Effector memory CD4-positive, alpha-beta T cell (primary cell): ENCODE results near the gene RHOBTB1.

ENCODE experiments used
- DNase-seq, 3 donors: peaks; one replicate each; pipeline ENCODE4 v3.0.0-alpha.2; 2020
- H3K27ac ChIP-seq: 2 replicates; pipeline ENCODE4 v1.7.0; 2013; ENCODE audit warnings: mild to moderate bottlenecking, low read length, moderate library complexity; ENCODE audit not compliant: insufficient read depth, poor library complexity, severe bottlenecking
- H3K27me3 ChIP-seq: replicated peaks from 2 replicates; pipeline ENCODE4 v1.7.0; 2013; ENCODE audit warnings: mild to moderate bottlenecking, low read length; ENCODE audit not compliant: insufficient read depth, control insufficient read depth, poor library complexity, severe bottlenecking
- H3K36me3 ChIP-seq: 2 replicates; pipeline ENCODE4 v1.7.0; 2013; ENCODE audit warnings: mild to moderate bottlenecking, low read length, moderate library complexity; ENCODE audit not compliant: control insufficient read depth, insufficient read depth
- H3K4me1 ChIP-seq: 2 replicates; pipeline ENCODE4 v1.7.0; 2013; ENCODE audit warnings: low read length, mild to moderate bottlenecking; ENCODE audit not compliant: control insufficient read depth, insufficient read depth, poor library complexity, severe bottlenecking
- H3K4me3 ChIP-seq: 2 replicates; pipeline ENCODE4 v1.7.0; 2013; ENCODE audit warnings: low read length, low read depth, mild to moderate bottlenecking; ENCODE audit not compliant: insufficient read depth, poor library complexity, severe bottlenecking
- H3K9me3 ChIP-seq: 2 replicates; pipeline ENCODE4 v1.7.0; 2013; ENCODE audit warnings: mild to moderate bottlenecking, low read length, moderate library complexity; ENCODE audit not compliant: control insufficient read depth

Gene RHOBTB1

GRCh38 chr10:60873758-60874157, 70.2 kb downstream of the RHOBTB1 start:
- Histone ChIP-seq H3K27me3 (no peaks in the 10 kb centered on the region), H3K4me3 (no peak overlapping the region), H3K36me3 (no peaks in the 10 kb centered on the region), H3K27ac (no peak overlapping the region), H3K4me1 (no peaks in the 10 kb centered on the region), H3K9me3 (no peaks in the 10 kb centered on the region)
- no peak for DNase-seq

- no peak for DNase-seq
- H3K36me3 ChIP-seq = no peaks in the 10 kb centered on the region
- H3K27ac ChIP-seq = no peak overlapping the region
- H3K9me3 ChIP-seq = no peaks in the 10 kb centered on the region
- H3K4me3 ChIP-seq = no peak overlapping the region
- H3K27me3 ChIP-seq = no peaks in the 10 kb centered on the region
- H3K4me1 ChIP-seq = no peaks in the 10 kb centered on the region
Observed at GRCh38 chr10:60872451-60872850, 71.5 kb downstream of the RHOBTB1 start.

GRCh38 chr10:60871215-60871614, 72.8 kb downstream of the RHOBTB1 start:
- Histone ChIP-seq H3K27ac (no peak overlapping the region), H3K27me3 (no peaks in the 10 kb centered on the region), H3K9me3 (no peaks in the 10 kb centered on the region), H3K36me3 (no peaks in the 10 kb centered on the region), H3K4me3 (no peak overlapping the region), H3K4me1 (no peaks in the 10 kb centered on the region)
- DNase-seq = no peak

- Histone ChIP-seq H3K36me3 (no peaks in the 10 kb centered on the region), H3K27ac (no peak overlapping the region), H3K9me3 (no peaks in the 10 kb centered on the region), H3K4me3 (no peak overlapping the region), H3K27me3 (no peaks in the 10 kb centered on the region), H3K4me1 (no peaks in the 10 kb centered on the region)
- no peak for DNase-seq
Observed at GRCh38 chr10:60870803-60871202, 73.2 kb downstream of the RHOBTB1 start.

- H3K27me3 ChIP-seq = no peaks in the 10 kb centered on the region
- H3K36me3 ChIP-seq = no peaks in the 10 kb centered on the region
- no peak overlapping the region for H3K4me3 ChIP-seq
- H3K9me3 ChIP-seq = no peaks in the 10 kb centered on the region
- H3K4me1 ChIP-seq = no peaks in the 10 kb centered on the region
- no peak overlapping the region for H3K27ac ChIP-seq
- no peak for DNase-seq
Observed at GRCh38 chr10:60870416-60870728, 73.6 kb downstream of the RHOBTB1 start.

- Histone ChIP-seq H3K9me3 (no peaks in the 10 kb centered on the region), H3K27ac (no peak overlapping the region), H3K4me3 (no peak overlapping the region), H3K36me3 (no peaks in the 10 kb centered on the region), H3K27me3 (no peaks in the 10 kb centered on the region), H3K4me1 (no peaks in the 10 kb centered on the region)
- DNase-seq = no peak
Observed at GRCh38 chr10:60869652-60870415, 74.2 kb downstream of the RHOBTB1 start.

GRCh38 chr10:60868946-60869345, 75.0 kb downstream of the RHOBTB1 start:
- H3K4me1 ChIP-seq = no peaks in the 10 kb centered on the region
- DNase-seq = no peak
- no peaks in the 10 kb centered on the region for H3K36me3 ChIP-seq
- no peak overlapping the region for H3K27ac ChIP-seq
- H3K4me3 ChIP-seq = no peak overlapping the region
- H3K9me3 ChIP-seq = no peaks in the 10 kb centered on the region
- no peaks in the 10 kb centered on the region for H3K27me3 ChIP-seq

GRCh38 chr10:60865198-60865783, 78.7 kb downstream of the RHOBTB1 start:
- DNase-seq = no peak
- Histone ChIP-seq H3K36me3 (no peaks in the 10 kb centered on the region), H3K4me1 (no peaks in the 10 kb centered on the region), H3K4me3 (no peak overlapping the region), H3K27ac (no peak overlapping the region), H3K27me3 (no peaks in the 10 kb centered on the region), H3K9me3 (no peaks in the 10 kb centered on the region)

- Histone ChIP-seq H3K9me3 (no peaks in the 10 kb centered on the region), H3K27me3 (no peaks in the 10 kb centered on the region), H3K36me3 (no peaks in the 10 kb centered on the region), H3K27ac (no peak overlapping the region), H3K4me1 (no peaks in the 10 kb centered on the region), H3K4me3 (no peak overlapping the region)
- DNase-seq = no peak
Observed at GRCh38 chr10:60863796-60864195, 80.2 kb downstream of the RHOBTB1 start.

- Histone ChIP-seq H3K27me3 (no peaks in the 10 kb centered on the region), H3K9me3 (no peaks in the 10 kb centered on the region), H3K4me1 (no peaks in the 10 kb centered on the region), H3K4me3 (no peak overlapping the region), H3K36me3 (no peaks in the 10 kb centered on the region), H3K27ac (no peak overlapping the region)
- no peak for DNase-seq
Observed at GRCh38 chr10:60862517-60862916, 81.5 kb downstream of the RHOBTB1 start.
